ENCODE measurements around the gene MSRB1. TPM values are rescaled to one million over a fixed set of nuclear protein-coding genes. Genes with fewer than 3 reads are reported as not detected.
"Not testable (repeated sequence)": the region's sequence is repeated elsewhere in the genome, so short reads cannot be mapped to it uniquely, and the experiment has no call there.

Gene MSRB1
- total RNA-seq, 1 donor from 2014 or later: 21.0 TPM

DNA sequence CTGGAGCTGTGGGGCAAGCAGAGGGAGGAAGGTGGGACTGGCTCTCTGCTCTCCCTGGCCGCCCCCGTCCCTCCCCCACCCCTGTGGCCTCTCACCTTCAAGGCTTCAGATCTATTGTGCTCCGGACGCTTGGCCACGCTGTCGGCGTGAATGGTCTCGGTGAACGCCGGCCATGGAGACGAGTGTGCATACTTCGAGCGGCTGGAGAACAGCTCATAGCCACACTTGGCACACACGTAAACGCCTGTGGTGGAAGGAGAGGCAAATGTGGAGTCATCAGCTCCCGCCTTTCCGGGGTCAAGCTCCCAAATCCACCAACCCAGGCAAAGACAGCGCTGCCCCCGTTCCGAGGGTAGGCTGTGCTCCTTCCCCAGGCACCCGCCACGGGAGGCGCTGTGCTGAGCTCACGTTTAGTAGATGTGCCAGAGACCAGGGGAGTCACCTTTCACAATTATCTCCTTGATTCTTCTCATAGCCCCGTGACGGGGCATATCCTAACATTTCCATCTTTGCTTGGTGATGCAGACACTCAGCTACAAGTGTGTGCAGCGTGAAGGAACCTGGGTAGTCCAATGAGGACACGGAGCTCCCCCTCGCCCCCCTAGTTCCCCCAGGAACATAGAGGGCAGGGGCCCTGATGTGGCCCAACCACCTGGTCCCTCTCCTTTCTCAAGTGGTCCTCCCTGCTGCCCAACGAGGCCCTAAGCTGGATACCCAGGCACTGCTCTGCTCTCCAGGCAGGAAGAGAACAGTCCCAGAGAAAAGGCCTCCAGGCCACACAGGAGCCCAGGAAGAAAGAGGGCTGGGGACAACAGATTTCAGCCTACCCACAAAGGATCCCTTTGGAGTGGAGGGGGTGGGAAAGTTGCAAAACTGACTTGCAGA lies 1.6 kb downstream of the MSRB1 start:
- no peaks in the 10 kb centered on the region for H3K27me3 Mint-ChIP-seq (ENCODE audit: unreplicated experiment)
- peak overlapping the region; percentile 85 for H3K4me3 Mint-ChIP-seq (ENCODE audit: unreplicated experiment)
- TF ChIP-seq, protein P1, sequence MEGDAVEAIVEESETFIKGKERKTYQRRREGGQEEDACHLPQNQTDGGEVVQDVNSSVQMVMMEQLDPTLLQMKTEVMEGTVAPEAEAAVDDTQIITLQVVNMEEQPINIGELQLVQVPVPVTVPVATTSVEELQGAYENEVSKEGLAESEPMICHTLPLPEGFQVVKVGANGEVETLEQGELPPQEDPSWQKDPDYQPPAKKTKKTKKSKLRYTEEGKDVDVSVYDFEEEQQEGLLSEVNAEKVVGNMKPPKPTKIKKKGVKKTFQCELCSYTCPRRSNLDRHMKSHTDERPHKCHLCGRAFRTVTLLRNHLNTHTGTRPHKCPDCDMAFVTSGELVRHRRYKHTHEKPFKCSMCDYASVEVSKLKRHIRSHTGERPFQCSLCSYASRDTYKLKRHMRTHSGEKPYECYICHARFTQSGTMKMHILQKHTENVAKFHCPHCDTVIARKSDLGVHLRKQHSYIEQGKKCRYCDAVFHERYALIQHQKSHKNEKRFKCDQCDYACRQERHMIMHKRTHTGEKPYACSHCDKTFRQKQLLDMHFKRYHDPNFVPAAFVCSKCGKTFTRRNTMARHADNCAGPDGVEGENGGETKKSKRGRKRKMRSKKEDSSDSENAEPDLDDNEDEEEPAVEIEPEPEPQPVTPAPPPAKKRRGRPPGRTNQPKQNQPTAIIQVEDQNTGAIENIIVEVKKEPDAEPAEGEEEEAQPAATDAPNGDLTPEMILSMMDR (IDR thresholded peaks at IDR 0.05): no peak
- peaks cover 6% of the 10 kb centered on the region for H3K36me3 Mint-ChIP-seq (ENCODE audit: unreplicated experiment)
- no peak for DNase-seq (ENCODE audit: extremely low spot score, unreplicated experiment)
- no peaks in the 10 kb centered on the region for H3K9me3 Mint-ChIP-seq (ENCODE audit: unreplicated experiment)
- peaks cover 19% of the 10 kb centered on the region for H3K4me1 Mint-ChIP-seq (ENCODE audit: unreplicated experiment)
- peak overlapping the region; percentile 47 for H3K27ac Mint-ChIP-seq (ENCODE audit: unreplicated experiment)

DNA sequence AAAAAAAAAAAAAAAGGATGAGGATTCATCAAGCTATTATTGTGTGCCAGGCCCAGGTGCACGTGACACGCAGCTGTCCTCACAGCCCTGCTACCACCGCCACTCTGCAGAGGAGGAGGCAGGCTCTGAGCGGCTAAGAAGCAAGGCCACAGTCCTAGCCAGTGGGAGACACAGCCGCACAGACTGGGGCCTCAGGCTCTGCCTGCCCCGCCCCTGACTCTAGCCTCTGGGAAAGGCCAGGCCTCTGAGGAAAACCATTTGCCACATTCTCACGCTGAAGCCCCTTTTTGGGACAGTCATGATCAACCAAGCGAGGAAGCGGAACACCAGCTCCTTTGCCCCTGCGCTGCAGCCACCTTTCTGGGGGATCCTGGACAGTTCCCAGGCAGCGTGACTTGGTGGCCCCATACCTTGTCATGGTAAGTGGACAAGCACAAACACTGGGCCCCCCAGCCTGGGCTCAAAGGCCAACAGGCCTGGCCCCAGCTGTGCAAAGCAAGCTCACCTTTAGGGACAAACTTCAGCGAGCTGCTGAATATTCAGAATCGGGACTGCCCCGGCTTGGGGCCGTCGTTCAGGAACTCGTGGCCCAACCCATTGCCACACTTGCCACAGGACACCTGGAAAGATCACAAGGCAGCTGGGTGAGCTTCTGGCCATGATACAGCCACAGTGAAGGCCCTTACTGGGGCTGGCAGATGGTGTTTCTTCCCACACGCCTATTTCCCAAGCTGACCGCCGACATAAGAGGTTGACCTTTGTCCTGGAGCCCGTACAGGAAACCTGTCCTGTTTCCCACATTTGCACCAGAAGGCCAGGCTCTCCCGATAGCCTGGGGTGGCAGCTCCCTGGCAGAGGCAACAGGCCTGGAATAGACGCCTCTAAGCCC lies 2.5 kb downstream of the MSRB1 start:
- H3K27me3 Mint-ChIP-seq (ENCODE audit: unreplicated experiment): no peaks in the 10 kb centered on the region
- DNase-seq (ENCODE audit: extremely low spot score, unreplicated experiment): no peak
- TF ChIP-seq, protein P1 (IDR thresholded peaks at IDR 0.05): no peak
- peaks cover 6% of the 10 kb centered on the region for H3K36me3 Mint-ChIP-seq (ENCODE audit: unreplicated experiment)
- no peak overlapping the region for H3K4me3 Mint-ChIP-seq (ENCODE audit: unreplicated experiment)
- H3K4me1 Mint-ChIP-seq (ENCODE audit: unreplicated experiment): peaks cover 19% of the 10 kb centered on the region
- H3K9me3 Mint-ChIP-seq (ENCODE audit: unreplicated experiment): no peaks in the 10 kb centered on the region
- H3K27ac Mint-ChIP-seq (ENCODE audit: unreplicated experiment): no peak overlapping the region

DNA sequence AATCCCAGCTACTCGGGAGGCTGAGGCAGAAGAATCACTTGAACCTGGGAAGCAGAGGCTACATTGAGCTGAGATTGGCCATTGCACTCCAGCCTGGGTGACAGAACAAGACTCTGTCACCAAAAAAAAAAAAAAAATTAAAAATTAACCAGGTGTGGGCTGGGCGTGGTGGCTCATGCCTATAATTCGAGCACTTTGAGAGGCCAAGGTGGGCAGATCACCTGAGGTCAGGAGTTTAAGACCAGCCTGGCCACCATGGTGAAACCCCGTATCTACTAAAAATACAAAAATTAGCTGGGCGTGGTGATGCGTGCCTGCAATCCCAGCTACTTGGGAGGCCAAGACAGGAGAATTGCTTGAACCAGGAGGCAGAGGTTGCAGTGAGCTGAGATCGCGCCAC lies 3.2 kb downstream of the MSRB1 start:
- not testable (repeated sequence) for H3K9me3 Mint-ChIP-seq (ENCODE audit: unreplicated experiment); H3K27me3 Mint-ChIP-seq (ENCODE audit: unreplicated experiment); H3K4me3 Mint-ChIP-seq (ENCODE audit: unreplicated experiment); H3K36me3 Mint-ChIP-seq (ENCODE audit: unreplicated experiment); DNase-seq (ENCODE audit: extremely low spot score, unreplicated experiment); H3K27ac Mint-ChIP-seq (ENCODE audit: unreplicated experiment)
- peaks cover 19% of the 10 kb centered on the region for H3K4me1 Mint-ChIP-seq (ENCODE audit: unreplicated experiment)

DNA sequence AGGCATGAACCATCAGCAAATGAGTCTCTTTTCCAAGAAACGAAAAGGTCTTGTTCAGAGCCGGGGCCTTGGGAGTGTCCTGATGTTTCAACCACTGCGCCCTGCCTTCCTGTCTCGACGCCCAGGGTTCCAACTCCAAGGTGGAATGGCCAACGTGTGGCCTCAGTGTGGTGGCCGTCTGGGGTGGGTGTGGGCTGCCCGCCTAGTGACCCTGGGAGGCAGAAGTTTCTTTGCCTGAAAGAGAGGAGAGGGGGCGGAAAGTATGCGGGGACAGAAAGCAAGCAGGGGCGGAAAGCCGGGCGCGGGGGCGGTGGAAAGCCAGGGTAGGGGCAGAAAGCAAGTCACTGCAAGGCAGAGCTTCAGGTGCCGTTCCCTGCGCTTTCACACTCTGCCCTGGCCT lies 4.1 kb downstream of the MSRB1 start:
- peaks cover 6% of the 10 kb centered on the region for H3K36me3 Mint-ChIP-seq (ENCODE audit: unreplicated experiment)
- H3K9me3 Mint-ChIP-seq (ENCODE audit: unreplicated experiment): no peaks in the 10 kb centered on the region
- no peak for DNase-seq (ENCODE audit: extremely low spot score, unreplicated experiment)
- no peak overlapping the region for H3K4me3 Mint-ChIP-seq (ENCODE audit: unreplicated experiment)
- TF ChIP-seq, protein P1 (IDR thresholded peaks at IDR 0.05): no peak
- no peak overlapping the region for H3K27ac Mint-ChIP-seq (ENCODE audit: unreplicated experiment)
- no peaks in the 10 kb centered on the region for H3K27me3 Mint-ChIP-seq (ENCODE audit: unreplicated experiment)
- peaks cover 19% of the 10 kb centered on the region for H3K4me1 Mint-ChIP-seq (ENCODE audit: unreplicated experiment)

DNA sequence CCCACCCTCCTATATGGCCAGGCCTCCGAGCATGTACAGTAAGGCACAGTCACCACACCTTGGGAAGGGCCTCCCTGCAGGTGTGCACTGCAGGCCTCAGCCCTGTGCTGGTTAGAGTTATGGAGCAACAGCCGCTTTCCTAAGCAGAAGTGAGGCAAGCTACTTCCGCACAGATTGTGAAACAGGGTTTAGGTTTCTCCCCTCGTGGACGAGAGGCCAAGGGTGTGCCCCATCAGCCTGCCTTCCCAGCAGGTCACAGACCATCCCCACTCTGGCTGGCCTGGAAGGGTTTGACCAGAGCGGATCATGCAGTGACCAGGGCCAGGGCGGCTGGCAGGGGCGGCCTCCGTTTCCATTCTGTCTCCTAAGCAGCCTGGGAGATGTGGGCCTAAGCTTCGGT lies 4.7 kb downstream of the MSRB1 start:
- TF ChIP-seq, protein P1 (IDR thresholded peaks at IDR 0.05): no peak
- peaks cover 6% of the 10 kb centered on the region for H3K36me3 Mint-ChIP-seq (ENCODE audit: unreplicated experiment)
- H3K27me3 Mint-ChIP-seq (ENCODE audit: unreplicated experiment): no peaks in the 10 kb centered on the region
- no peak overlapping the region for H3K4me3 Mint-ChIP-seq (ENCODE audit: unreplicated experiment)
- no peak for DNase-seq (ENCODE audit: extremely low spot score, unreplicated experiment)
- H3K9me3 Mint-ChIP-seq (ENCODE audit: unreplicated experiment): no peaks in the 10 kb centered on the region
- no peak overlapping the region for H3K27ac Mint-ChIP-seq (ENCODE audit: unreplicated experiment)
- peaks cover 15% of the 10 kb centered on the region for H3K4me1 Mint-ChIP-seq (ENCODE audit: unreplicated experiment)

All from osteocyte (in vitro differentiated cells).